ENCODE results near the gene ERBB2. TPM values are rescaled to one million over a fixed set of nuclear protein-coding genes. Genes with fewer than 3 reads are reported as not detected.

Gene ERBB2
- total and polyA plus RNA-seq, 2 of the 8 experiments (the other 6 are each of a cell fraction or from before 2014, with no cell fraction given): 183 to 394 TPM

- TF ChIP-seq, protein P1, sequence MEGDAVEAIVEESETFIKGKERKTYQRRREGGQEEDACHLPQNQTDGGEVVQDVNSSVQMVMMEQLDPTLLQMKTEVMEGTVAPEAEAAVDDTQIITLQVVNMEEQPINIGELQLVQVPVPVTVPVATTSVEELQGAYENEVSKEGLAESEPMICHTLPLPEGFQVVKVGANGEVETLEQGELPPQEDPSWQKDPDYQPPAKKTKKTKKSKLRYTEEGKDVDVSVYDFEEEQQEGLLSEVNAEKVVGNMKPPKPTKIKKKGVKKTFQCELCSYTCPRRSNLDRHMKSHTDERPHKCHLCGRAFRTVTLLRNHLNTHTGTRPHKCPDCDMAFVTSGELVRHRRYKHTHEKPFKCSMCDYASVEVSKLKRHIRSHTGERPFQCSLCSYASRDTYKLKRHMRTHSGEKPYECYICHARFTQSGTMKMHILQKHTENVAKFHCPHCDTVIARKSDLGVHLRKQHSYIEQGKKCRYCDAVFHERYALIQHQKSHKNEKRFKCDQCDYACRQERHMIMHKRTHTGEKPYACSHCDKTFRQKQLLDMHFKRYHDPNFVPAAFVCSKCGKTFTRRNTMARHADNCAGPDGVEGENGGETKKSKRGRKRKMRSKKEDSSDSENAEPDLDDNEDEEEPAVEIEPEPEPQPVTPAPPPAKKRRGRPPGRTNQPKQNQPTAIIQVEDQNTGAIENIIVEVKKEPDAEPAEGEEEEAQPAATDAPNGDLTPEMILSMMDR (IDR thresholded peaks at IDR 0.05; ENCODE audit: control extremely low read depth in 1 of 3, insufficient read depth in 1 of 3, low read depth in 1 of 3, low read length in 3 of 3): no peak
- TF ChIP-seq EP300 (IDR thresholded peaks at IDR 0.05; ENCODE audit: borderline replicate concordance in 1 of 2, low read depth in 2 of 2, low read length in 2 of 2) (no peak), CBX5 (IDR thresholded peaks at IDR 0.05; ENCODE audit: low read depth, low read length) (no peak), KDM4A (IDR thresholded peaks at IDR 0.05; ENCODE audit: low read depth, low read length, severe bottlenecking) (no peak), HDAC6 (IDR thresholded peaks at IDR 0.05; ENCODE audit: low read depth, low read length) (no peak), NANOG (IDR thresholded peaks at IDR 0.05; ENCODE audit: insufficient read depth, low read depth, low read length, poor library complexity, severe bottlenecking) (no peak)
- TF ChIP-seq, protein P2, sequence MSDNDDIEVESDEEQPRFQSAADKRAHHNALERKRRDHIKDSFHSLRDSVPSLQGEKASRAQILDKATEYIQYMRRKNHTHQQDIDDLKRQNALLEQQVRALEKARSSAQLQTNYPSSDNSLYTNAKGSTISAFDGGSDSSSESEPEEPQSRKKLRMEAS (IDR thresholded peaks at IDR 0.05): no peak
These were observed 14.4 kb downstream of the ERBB2 start (continued) for GRCh38 chr17:39714234-39714633.
